ELF-1 (cell line): ENCODE data around the gene CNST.
A peak's percentile ranks its signal among the peaks of the same experiment; 100 is the strongest.

Experiments used
- DNase-seq: peaks from one replicate; pipeline ENCODE4 v3.0.0-alpha.2; 2016; ENCODE audit warnings: low read depth, low spot score

CNST gene

GRCh38 chr1:246566128-246566812 is at the start of gene CNST, which contains the start of gene TFB2M:
TSS of gene CNST (plus strand) at chr1:246566456. CDS start at chr1:246591563, 25,107 bp downstream.
TSS of gene TFB2M (minus strand) at chr1:246566261. CDS start at chr1:246566138, 123 bp downstream.
- peak; percentile 98 for DNase-seq

GRCh38 chr1:246517391-246517790 is 48.9 kb upstream of the CNST start:
- no peak for DNase-seq

GRCh38 chr1:246518456-246519205 is 47.6 kb upstream of the CNST start:
- DNase-seq, result no peak

GRCh38 chr1:246519514-246519913 is 46.7 kb upstream of the CNST start:
- DNase-seq, result no peak

GRCh38 chr1:246526380-246526779 is 39.9 kb upstream of the CNST start:
- DNase-seq, result no peak

GRCh38 chr1:246526915-246527314 is 39.3 kb upstream of the CNST start:
- DNase-seq, result no peak

GRCh38 chr1:246527402-246528088 is 38.7 kb upstream of the CNST start:
- no peak for DNase-seq

- DNase-seq, result no peak
Observed at GRCh38 chr1:246528933-246529731, 37.1 kb upstream of the CNST start.

- DNase-seq, result no peak
Observed at GRCh38 chr1:246530482-246530881, 35.8 kb upstream of the CNST start.

- no peak for DNase-seq
Observed at GRCh38 chr1:246532519-246532918, 33.7 kb upstream of the CNST start.

GRCh38 chr1:246533371-246533905 is 32.8 kb upstream of the CNST start:
- DNase-seq, result no peak

- no peak for DNase-seq
Observed at GRCh38 chr1:246534114-246534513, 32.1 kb upstream of the CNST start.

- DNase-seq, result no peak
Observed at GRCh38 chr1:246537441-246537840, 28.8 kb upstream of the CNST start.

- peak; percentile 10 for DNase-seq
Observed at GRCh38 chr1:246537887-246538286, 28.4 kb upstream of the CNST start.

- DNase-seq, result no peak
Observed at GRCh38 chr1:246540738-246541491, 25.3 kb upstream of the CNST start.

GRCh38 chr1:246544001-246544400 is 22.3 kb upstream of the CNST start:
- no peak for DNase-seq

- DNase-seq, result no peak
Observed at GRCh38 chr1:246549665-246550064, 16.6 kb upstream of the CNST start.

GRCh38 chr1:246550402-246550801 is 15.9 kb upstream of the CNST start:
- no peak for DNase-seq

GRCh38 chr1:246552110-246552509 is 14.1 kb upstream of the CNST start:
- DNase-seq, result no peak

GRCh38 chr1:246554201-246554600 is 12.1 kb upstream of the CNST start:
- no peak for DNase-seq

GRCh38 chr1:246558041-246558440 is 8.2 kb upstream of the CNST start:
- DNase-seq, result no peak
